Karpas-422 (cell line): ENCODE results near the gene MARCHF3. TPM values are rescaled to one million over a fixed set of nuclear protein-coding genes. Genes with fewer than 3 reads are reported as not detected.
A peak's percentile ranks its signal among the peaks of the same experiment; 100 is the strongest.

ENCODE experiments used
- DNase-seq: peaks from one replicate; pipeline ENCODE4 v3.0.0-alpha.2; 2015
- H2AFZ ChIP-seq: fragments of 200-600 bp; sonication (generic); 2 replicates; pipeline ENCODE4 v1.6.1; 2014; ENCODE audit warnings: antibody characterized with exemption, low read length, mixed read lengths
- H3K27ac ChIP-seq: fragments of 200-600 bp; sonication (generic); 2 replicates; pipeline ENCODE4 v1.5.1; 2014; ENCODE audit warnings: mild to moderate bottlenecking, low read length, moderate library complexity
- H3K27me3 ChIP-seq: fragments of 200-600 bp; sonication (generic); 2 replicates; pipeline ENCODE4 v1.6.1; 2014; ENCODE audit warnings: low read length, mixed read lengths
- H3K36me3 ChIP-seq: fragments of 200-600 bp; sonication (generic); 2 replicates; pipeline ENCODE4 v1.6.1; 2014; ENCODE audit warnings: low read length, mixed read lengths; ENCODE audit not compliant: insufficient read depth
- H3K4me1 ChIP-seq: fragments of 200-600 bp; sonication (generic); 2 replicates; pipeline ENCODE4 v1.6.1; 2014; ENCODE audit warnings: mild to moderate bottlenecking, low read length, mixed read lengths
- H3K4me2 ChIP-seq: fragments of 200-600 bp; sonication (generic); 2 replicates; pipeline ENCODE4 v1.6.1; 2014; ENCODE audit warnings: low read length, low read depth, mild to moderate bottlenecking; ENCODE audit not compliant: poor library complexity, severe bottlenecking
- H3K4me3 ChIP-seq: fragments of 200-600 bp; sonication (generic); 2 replicates; pipeline ENCODE4 v1.5.1; 2014; ENCODE audit warnings: mild to moderate bottlenecking, antibody characterized with exemption, low read length, mixed read lengths
- H3K79me2 ChIP-seq: fragments of 200-600 bp; sonication (generic); 2 replicates; pipeline ENCODE4 v1.6.1; 2014; ENCODE audit warnings: mild to moderate bottlenecking, low read length, mixed read lengths
- H3K9ac ChIP-seq: fragments of 200-600 bp; sonication (generic); 2 replicates; pipeline ENCODE4 v1.6.0; 2014; ENCODE audit warnings: low read length
- H3K9me2 ChIP-seq: fragments of 200-600 bp; sonication (generic), shearing (Covaris generic); replicated peaks from 2 replicates; pipeline ENCODE4 v1.6.0; 2014; ENCODE audit warnings: mild to moderate bottlenecking, low read length, moderate library complexity; ENCODE audit not compliant: insufficient read depth
- H3K9me3 ChIP-seq: fragments of 300-700, 200-600 bp; sonication (generic); 2 replicates; pipeline ENCODE4 v1.6.1; 2014; ENCODE audit warnings: low read length, mixed read lengths
- H4K20me1 ChIP-seq: fragments of 200-600 bp; sonication (generic); 2 replicates; pipeline ENCODE4 v1.6.1; 2014; ENCODE audit warnings: mild to moderate bottlenecking, antibody characterized with exemption, low read length, low read depth; ENCODE audit not compliant: insufficient read depth
- total RNA-seq: library from RNA; depleted of rRNA; stranded (reverse); fragments of >200 nt; shearing (Covaris generic); gene quantifications from 2 replicates; pipeline ENCODE4 v1.2.3, GENCODE V29; 2014; ENCODE audit warnings: low replicate concordance

MARCHF3 gene
- total RNA-seq, 1 experiment from 2014 or later, result 0.56 TPM

- Histone ChIP-seq H3K9ac (no peak overlapping the region), H3K79me2 (no peaks in the 10 kb centered on the region)
Measured at GRCh38 chr5:126970517-126971017, 59.8 kb downstream of the MARCHF3 start.

GRCh38 chr5:126969548-126969947, 60.8 kb downstream of the MARCHF3 start:
- no peaks in the 10 kb centered on the region for H3K9me3 ChIP-seq
- no peaks in the 10 kb centered on the region for H3K9me2 ChIP-seq
- no peaks in the 10 kb centered on the region for H3K79me2 ChIP-seq
- no peak overlapping the region for H3K4me3 ChIP-seq
- no peak for DNase-seq
- H4K20me1 ChIP-seq, result no peaks in the 10 kb centered on the region
- H2AFZ ChIP-seq, result no peak overlapping the region
- no peaks in the 10 kb centered on the region for H3K36me3 ChIP-seq
- H3K9ac ChIP-seq, result no peak overlapping the region
- H3K27me3 ChIP-seq, result no peaks in the 10 kb centered on the region
- no peaks in the 10 kb centered on the region; the same call in 1 of the 2 replicates for H3K4me1 ChIP-seq
- H3K27ac ChIP-seq, result no peak overlapping the region
- H3K4me2 ChIP-seq, result no peak overlapping the region

More at GRCh38 chr5:126970517-126971017, 59.8 kb downstream of the MARCHF3 start:
- Histone ChIP-seq H3K9me2 (no peaks in the 10 kb centered on the region), H3K4me3 (no peak overlapping the region), H3K4me1 (no peaks in the 10 kb centered on the region; the same call in 1 of the 2 replicates), H3K27ac (no peak overlapping the region), H3K4me2 (no peak overlapping the region), H4K20me1 (no peaks in the 10 kb centered on the region), H2AFZ (no peak overlapping the region), H3K27me3 (no peaks in the 10 kb centered on the region), H3K36me3 (no peaks in the 10 kb centered on the region), H3K9me3 (no peaks in the 10 kb centered on the region)
- no peak for DNase-seq

GRCh38 chr5:126967808-126968466, 62.4 kb downstream of the MARCHF3 start:
- no peak for DNase-seq
- H3K9ac ChIP-seq, result no peak overlapping the region
- H3K9me3 ChIP-seq, result no peaks in the 10 kb centered on the region
- H3K4me2 ChIP-seq, result no peak overlapping the region
- H3K79me2 ChIP-seq, result no peaks in the 10 kb centered on the region
- H3K9me2 ChIP-seq, result no peaks in the 10 kb centered on the region
- no peak overlapping the region for H3K27ac ChIP-seq
- no peak overlapping the region for H3K4me3 ChIP-seq
- no peaks in the 10 kb centered on the region for H3K36me3 ChIP-seq
- no peak overlapping the region for H2AFZ ChIP-seq
- no peaks in the 10 kb centered on the region; the same call in 1 of the 2 replicates for H3K4me1 ChIP-seq
- no peaks in the 10 kb centered on the region for H4K20me1 ChIP-seq
- no peaks in the 10 kb centered on the region for H3K27me3 ChIP-seq

GRCh38 chr5:126965487-126965886, 64.9 kb downstream of the MARCHF3 start:
- no peaks in the 10 kb centered on the region for H3K27me3 ChIP-seq
- no peak for DNase-seq

GRCh38 chr5:126965061-126965475, 65.3 kb downstream of the MARCHF3 start:
- H3K4me3 ChIP-seq, result no peak overlapping the region
- H3K4me2 ChIP-seq, result no peak overlapping the region
- H3K9me2 ChIP-seq, result no peaks in the 10 kb centered on the region
- no peak overlapping the region for H2AFZ ChIP-seq
- no peaks in the 10 kb centered on the region for H3K9me3 ChIP-seq
- no peaks in the 10 kb centered on the region for H4K20me1 ChIP-seq
- no peak for DNase-seq
- H3K4me1 ChIP-seq, result no peaks in the 10 kb centered on the region; the same call in 1 of the 2 replicates
- H3K36me3 ChIP-seq, result no peaks in the 10 kb centered on the region
- no peak overlapping the region for H3K9ac ChIP-seq
- H3K79me2 ChIP-seq, result no peaks in the 10 kb centered on the region
- H3K27ac ChIP-seq, result no peak overlapping the region
- H3K27me3 ChIP-seq, result no peaks in the 10 kb centered on the region

More at GRCh38 chr5:126965487-126965886, 64.9 kb downstream of the MARCHF3 start:
- Histone ChIP-seq H3K4me3 (no peak overlapping the region), H3K9me3 (no peaks in the 10 kb centered on the region), H3K9me2 (no peaks in the 10 kb centered on the region), H3K36me3 (no peaks in the 10 kb centered on the region), H3K27ac (no peak overlapping the region), H3K4me1 (no peaks in the 10 kb centered on the region; the same call in 1 of the 2 replicates), H3K4me2 (no peak overlapping the region), H4K20me1 (no peaks in the 10 kb centered on the region), H2AFZ (no peak overlapping the region), H3K9ac (no peak overlapping the region), H3K79me2 (no peaks in the 10 kb centered on the region)

GRCh38 chr5:126963822-126964375, 66.5 kb downstream of the MARCHF3 start:
- no peaks in the 10 kb centered on the region; the same call in 1 of the 2 replicates for H3K4me1 ChIP-seq
- no peaks in the 10 kb centered on the region for H4K20me1 ChIP-seq
- no peaks in the 10 kb centered on the region for H3K27me3 ChIP-seq
- H2AFZ ChIP-seq, result no peak overlapping the region
- H3K79me2 ChIP-seq, result no peaks in the 10 kb centered on the region
- H3K9me3 ChIP-seq, result no peaks in the 10 kb centered on the region
- H3K36me3 ChIP-seq, result no peaks in the 10 kb centered on the region
- no peak overlapping the region for H3K4me2 ChIP-seq
- no peak overlapping the region for H3K4me3 ChIP-seq
- no peak for DNase-seq
- no peaks in the 10 kb centered on the region for H3K9me2 ChIP-seq
- H3K9ac ChIP-seq, result no peak overlapping the region
- no peak overlapping the region for H3K27ac ChIP-seq

GRCh38 chr5:126961702-126962101, 68.7 kb downstream of the MARCHF3 start:
- H3K36me3 ChIP-seq, result no peaks in the 10 kb centered on the region
- no peak overlapping the region for H3K27ac ChIP-seq
- no peak for DNase-seq
- H3K27me3 ChIP-seq, result no peaks in the 10 kb centered on the region; the same call in 1 of the 2 replicates
- no peak overlapping the region for H3K4me2 ChIP-seq
- no peaks in the 10 kb centered on the region for H3K79me2 ChIP-seq
- H4K20me1 ChIP-seq, result no peaks in the 10 kb centered on the region
- H3K9me3 ChIP-seq, result no peaks in the 10 kb centered on the region
- no peaks in the 10 kb centered on the region for H3K9me2 ChIP-seq
- no peak overlapping the region for H2AFZ ChIP-seq
- no peaks in the 10 kb centered on the region; the same call in 1 of the 2 replicates for H3K4me1 ChIP-seq
- H3K9ac ChIP-seq, result no peak overlapping the region
- H3K4me3 ChIP-seq, result no peak overlapping the region

GRCh38 chr5:126961128-126961527, 69.2 kb downstream of the MARCHF3 start:
- Histone ChIP-seq H3K27ac (no peak overlapping the region), H3K36me3 (no peaks in the 10 kb centered on the region), H3K27me3 (no peaks in the 10 kb centered on the region; the same call in 1 of the 2 replicates), H3K4me3 (no peak overlapping the region), H4K20me1 (no peaks in the 10 kb centered on the region), H2AFZ (no peak overlapping the region), H3K9me3 (no peaks in the 10 kb centered on the region), H3K79me2 (no peaks in the 10 kb centered on the region), H3K9me2 (no peaks in the 10 kb centered on the region), H3K9ac (no peak overlapping the region), H3K4me2 (no peak overlapping the region), H3K4me1 (no peaks in the 10 kb centered on the region; the same call in 1 of the 2 replicates)
- DNase-seq, result peak; percentile 0
